ENCODE results near the gene ACSM3.
"Not testable (repeated sequence)": the region's sequence is repeated elsewhere in the genome, so short reads cannot be mapped to it uniquely, and the experiment has no call there.

ACSM3 gene, protein sequence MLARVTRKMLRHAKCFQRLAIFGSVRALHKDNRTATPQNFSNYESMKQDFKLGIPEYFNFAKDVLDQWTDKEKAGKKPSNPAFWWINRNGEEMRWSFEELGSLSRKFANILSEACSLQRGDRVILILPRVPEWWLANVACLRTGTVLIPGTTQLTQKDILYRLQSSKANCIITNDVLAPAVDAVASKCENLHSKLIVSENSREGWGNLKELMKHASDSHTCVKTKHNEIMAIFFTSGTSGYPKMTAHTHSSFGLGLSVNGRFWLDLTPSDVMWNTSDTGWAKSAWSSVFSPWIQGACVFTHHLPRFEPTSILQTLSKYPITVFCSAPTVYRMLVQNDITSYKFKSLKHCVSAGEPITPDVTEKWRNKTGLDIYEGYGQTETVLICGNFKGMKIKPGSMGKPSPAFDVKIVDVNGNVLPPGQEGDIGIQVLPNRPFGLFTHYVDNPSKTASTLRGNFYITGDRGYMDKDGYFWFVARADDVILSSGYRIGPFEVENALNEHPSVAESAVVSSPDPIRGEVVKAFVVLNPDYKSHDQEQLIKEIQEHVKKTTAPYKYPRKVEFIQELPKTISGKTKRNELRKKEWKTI

DNA sequence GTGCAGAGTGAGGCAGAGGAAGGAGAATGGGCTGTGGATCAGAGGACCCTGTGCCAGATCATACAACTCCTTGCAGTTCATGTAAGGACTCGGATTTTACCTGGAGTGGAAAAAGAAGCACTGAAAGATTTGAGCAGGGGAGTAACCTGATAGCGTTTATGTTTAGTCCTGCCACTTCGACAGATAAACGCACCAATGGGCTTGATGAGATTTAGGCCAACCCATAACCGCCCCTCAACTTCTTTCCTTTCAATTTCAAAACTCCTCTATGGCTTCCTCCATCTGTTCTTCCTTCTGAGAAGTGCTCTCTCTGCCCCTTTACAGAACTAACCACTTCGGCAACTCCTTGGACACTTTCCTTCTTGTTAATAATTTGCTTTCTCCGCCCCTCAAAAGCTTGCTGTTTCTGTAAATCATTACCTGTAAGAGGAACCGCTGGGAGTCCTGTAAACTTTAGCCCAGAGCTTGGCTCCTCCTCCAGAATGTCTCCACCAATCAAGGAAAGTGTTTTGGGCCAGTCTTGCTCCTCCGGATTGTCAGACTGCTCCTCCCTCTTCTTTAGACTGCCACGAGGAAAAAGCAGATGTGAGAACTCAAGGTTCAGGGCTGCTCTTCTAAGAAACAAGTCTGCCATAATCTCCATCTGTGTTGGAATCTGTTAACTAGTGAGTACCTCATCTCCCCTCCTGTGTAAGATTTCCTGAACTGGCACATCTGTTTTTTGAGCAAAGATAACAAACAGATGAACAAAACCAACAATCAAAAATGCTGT, at the start of gene ACSM3:
TSS of gene ACSM3 (plus strand) at position 554 of the 772 bp plus-strand sequence. CDS start 6,021 bp downstream, outside the sequence.
- peak; percentile 59 for DNase-seq (ENCODE audit: low read depth, low spot score)

DNA sequence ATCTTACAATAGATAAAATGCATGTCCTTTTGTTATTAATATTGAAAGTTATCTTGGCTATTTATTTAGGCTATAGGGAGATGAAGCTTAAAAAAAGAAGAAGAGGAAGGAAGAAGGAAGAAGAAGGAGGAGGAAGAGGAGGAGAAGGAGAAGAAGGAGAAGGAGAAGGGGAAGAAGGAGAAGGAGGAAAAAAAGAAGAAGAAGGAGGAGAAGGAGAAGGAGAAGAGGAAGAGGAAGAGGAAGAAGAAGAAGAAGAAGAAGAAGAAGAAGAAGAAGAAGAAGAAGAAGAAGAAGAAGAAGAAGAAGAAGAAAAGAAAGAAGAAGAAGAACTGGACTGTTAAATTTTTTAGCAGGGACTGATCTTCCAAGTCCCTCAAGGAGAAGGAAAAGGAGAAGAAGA, 46.1 kb upstream of the ACSM3 start:
- not testable (repeated sequence) for DNase-seq (ENCODE audit: low read depth, low spot score)

DNA sequence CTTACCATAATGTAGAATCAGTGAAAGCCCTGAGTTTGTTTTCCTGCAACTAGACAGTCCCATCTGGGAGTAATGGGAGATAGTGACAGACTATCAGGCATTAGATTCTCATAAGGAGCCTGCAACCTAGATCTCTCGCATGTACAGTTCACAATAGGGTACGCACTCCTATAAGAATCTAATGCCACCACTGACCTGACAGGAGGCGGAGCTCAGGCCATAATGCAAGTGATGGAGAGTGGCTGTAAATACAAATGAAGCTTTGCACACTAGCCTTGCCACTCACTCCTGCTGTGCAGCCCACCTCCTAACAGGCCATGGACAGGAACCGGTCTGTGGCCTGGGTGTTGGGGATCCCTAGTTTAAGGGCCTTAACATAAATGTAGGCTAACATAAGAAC, 43.6 kb upstream of the ACSM3 start:
- no peak for DNase-seq (ENCODE audit: low read depth, low spot score)

DNA sequence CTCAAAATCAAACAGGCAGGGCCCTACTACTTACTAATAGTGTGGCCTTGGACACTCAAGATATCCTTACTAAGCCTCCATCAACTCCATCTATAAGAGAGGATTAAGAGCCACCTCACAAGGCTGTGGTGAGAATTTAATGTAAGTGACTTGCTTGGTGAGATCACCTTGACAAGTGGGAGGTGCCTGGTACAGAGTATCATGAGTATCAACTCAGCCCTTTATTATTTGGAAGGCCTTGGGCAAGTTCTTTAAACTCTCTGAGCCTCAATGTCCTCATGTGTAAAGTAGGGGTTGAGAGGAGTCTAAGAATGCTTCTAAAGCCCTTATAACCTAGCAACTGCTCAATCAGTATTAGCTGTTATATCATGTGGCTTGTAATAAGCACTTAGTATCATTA, 37.2 kb upstream of the ACSM3 start:
- DNase-seq (ENCODE audit: low read depth, low spot score), result no peak

DNA sequence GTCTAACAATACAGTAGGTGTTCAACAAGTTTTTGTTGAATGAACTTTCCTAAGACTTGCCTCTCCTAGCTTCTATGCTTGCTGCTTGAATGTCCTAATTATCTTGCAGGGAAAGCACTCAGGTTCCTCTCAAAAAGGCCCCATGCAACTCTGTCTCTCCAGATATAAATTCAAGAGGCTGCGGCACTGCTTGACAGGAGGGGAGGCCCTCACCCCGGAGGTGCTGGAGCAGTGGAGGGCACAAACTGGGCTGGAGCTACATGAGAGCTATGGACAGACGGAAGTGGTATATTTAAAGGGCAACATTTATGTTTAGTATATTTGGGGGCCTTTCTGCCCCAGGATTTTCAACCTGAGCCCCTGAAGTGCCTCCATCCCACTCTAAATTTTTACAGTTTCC, 36.6 kb upstream of the ACSM3 start:
- DNase-seq (ENCODE audit: low read depth, low spot score), result no peak

DNA sequence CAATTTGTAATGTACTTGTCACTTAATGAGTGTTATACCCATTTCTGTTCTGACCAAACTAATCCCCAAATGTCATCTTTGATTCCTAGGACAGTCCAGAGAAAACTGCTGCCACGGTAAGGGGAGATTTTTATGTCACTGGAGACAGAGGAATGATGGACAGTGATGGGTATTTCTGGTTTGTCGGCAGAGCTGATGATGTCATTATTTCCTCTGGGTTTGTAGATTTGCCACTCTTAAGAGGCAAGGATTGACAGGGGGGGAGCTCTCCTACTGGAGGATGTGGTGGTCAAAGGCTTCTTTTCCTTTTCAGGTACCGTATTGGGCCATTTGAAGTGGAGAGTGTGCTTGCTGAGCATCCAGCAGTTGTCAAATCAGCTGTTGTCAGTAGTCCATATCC, 34.7 kb upstream of the ACSM3 start:
- no peak for DNase-seq (ENCODE audit: low read depth, low spot score)

DNA sequence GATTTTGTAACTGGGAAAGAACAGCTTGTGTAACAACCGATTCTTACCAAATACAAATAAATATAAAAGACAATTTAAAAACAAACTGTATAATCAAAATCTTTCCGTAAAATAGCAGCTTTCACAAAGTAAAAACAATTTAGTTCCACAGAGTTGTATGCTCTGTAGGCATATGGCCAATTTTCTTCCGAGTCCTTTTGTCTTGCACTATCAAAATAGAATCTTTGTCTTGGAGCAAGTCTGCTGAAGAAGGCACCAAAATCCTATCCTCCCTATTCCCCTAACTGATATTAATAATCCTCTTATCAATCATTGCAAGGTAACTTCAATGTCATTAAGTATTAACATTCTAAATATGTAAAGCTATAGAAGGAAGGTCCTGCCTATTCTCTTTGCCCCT, 29.8 kb upstream of the ACSM3 start:
- no peak for DNase-seq (ENCODE audit: low read depth, low spot score)

DNA sequence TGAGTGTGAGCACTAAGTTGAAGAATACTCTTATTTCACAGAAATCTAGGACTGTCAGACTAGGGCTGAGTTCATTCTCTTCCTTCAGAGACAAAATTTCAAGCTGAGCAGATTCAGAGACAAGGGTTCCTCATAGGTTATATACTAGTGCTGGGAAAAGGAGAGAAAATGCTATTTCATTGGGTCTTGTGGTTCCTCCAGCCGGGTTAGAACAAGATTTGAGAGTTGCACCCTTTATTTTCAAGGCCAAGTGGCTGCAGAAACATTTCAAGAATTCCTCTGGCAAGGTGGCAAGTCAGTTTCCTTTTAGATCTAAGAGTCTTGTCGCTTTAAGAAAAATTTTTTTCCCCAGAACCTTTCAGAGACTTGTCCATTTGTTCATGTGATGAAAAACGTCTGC, 29.0 kb upstream of the ACSM3 start:
- DNase-seq (ENCODE audit: low read depth, low spot score), result no peak

DNA sequence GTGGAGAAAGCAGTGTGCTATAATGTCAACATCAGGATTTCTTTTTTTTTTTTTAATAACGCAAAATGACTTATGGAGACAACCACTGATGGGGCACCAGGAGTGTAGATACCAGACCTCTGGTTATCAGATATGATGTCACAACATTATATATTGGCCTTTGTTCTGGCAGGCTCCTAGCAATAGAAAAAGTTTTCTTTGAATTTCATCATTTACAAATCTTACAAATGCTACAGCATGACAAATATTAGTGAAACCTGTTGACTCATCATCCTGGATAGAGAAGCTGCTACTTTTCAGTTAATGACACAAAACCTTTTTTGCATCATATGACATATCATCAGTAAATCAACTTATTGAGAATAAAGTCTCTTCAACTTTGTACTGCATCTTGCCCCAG, 28.3 kb upstream of the ACSM3 start:
- DNase-seq (ENCODE audit: low read depth, low spot score), result no peak

DNA sequence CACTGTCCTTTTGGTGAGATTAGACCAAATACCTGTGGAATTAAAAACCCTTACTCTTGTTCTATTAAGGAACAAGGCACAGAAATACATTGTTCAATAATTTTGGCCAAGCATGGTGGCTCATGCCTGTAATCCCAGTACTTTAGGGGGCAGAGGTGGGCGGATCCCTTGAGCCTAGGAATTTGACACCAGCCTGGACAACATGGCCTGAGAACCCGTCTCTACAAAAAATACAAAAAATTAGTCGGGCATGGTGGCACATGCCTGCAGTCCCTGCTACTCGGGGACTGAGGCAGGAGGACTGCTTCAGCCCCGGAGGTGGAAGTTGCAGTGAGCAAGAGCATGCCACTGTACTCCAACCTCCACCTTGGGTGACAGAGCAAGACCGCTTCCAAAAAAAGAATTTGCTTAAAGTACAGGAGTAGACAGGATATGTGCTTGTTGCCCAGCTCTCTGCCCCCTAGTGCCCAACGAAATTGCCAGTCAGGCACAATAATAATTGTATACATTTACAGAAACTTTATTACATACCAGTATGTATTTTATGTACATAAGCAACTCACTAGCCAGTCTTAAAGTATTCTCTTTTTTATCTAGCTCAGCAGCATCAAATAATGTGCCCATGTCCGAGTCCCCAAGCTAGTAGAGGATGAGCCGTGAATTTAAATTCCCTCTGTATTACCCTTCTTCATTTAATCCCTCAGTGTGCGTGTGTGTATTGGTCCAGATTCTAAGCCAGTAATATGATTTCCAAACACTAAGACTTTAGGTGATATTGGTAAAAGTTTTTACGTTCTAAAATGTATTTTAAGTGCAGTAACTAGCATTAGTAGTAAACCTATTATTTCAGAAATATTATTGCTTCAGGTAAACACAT, 23.6 kb upstream of the ACSM3 start:
- DNase-seq (ENCODE audit: low read depth, low spot score), result no peak

DNA sequence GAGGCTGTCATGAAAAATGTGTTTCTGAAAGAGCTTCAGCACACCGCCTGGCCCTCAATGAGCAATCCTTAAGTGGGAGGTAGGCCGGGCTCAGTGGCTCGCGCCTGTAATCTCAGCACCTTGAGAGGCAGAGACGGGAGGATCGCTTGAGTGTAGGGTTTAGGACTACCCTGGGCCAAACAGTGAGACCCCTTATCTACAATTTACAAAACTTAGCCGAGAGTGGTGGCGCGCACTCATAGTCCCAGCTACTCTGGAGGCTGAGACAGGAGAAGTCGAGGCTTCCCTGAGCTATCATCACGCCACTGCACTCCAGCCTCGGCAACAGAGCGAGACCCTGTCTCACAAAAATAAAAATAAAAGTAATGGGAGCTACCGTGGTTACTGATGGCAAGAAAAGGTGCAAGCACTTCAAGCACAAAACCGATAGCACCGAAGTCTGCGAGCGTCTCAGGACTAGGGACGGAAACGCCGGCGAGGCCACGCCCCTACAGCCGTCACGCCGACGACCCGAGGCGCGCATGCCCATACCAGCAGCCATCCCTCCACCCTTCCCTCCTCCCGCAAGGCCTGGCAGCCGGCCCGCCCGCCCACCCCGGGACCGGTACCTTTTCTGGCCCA, 22.8 kb upstream of the ACSM3 start:
- DNase-seq (ENCODE audit: low read depth, low spot score), result no peak

DNA sequence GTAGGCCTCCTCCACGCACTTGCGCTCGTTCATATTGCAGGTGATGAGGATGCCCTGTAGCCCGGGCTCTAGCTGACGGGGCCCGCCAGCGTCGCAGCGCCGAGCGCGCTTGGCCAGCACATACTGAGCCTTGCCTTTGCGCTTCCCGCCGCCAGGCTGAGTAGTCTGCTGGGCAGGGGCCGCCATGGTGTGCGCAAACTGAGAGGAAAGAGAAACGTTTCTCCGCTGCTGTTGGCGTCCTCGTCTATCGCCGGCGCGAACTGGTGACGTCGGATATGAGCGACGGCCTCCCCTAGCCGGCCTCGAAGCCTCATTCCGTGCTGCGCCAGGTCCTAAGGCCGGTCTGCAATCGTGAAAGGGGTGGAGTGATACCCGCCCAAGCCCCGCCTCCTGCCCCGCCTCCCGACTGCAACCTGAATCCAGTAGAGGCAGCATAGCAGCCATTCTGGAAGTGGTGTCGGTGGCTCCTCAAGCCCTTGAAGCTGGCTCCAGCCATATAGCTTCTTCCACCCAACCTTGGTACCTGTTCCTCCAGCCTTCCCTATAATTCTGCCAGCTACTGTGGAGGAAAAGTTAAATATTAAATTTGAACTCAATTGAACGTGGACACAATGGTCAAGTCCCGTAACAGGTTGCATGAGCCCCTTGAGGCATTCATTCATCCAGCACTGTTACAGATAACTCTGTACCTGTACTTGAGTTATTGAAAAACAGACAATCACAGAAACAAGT, 22.1 kb upstream of the ACSM3 start, which contains the start of gene THUMPD1:
TSS of gene THUMPD1 (minus strand) at position 265 of the 732 bp plus-strand sequence. CDS start at position 186, 79 bp downstream.
- peak; percentile 74 for DNase-seq (ENCODE audit: low read depth, low spot score)

DNA sequence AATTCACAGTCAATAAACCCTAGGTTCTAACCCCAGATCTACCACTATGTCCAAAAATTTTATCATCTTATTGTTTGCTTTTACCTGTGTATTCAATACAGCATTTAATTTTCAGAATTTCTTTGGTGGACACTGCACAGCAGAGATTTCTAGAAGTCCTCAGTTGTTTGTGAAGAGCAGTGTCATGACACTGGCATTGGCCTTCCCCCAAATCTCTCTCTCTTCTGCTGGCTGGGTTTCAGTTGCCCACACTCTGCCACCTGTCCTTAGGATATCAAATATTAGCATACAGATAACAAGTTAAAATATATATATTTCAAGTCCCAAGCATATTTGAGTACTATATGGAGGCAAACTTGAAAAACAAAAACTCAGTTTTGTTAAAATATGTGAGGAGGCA, 20.2 kb upstream of the ACSM3 start:
- DNase-seq (ENCODE audit: low read depth, low spot score), result no peak

DNA sequence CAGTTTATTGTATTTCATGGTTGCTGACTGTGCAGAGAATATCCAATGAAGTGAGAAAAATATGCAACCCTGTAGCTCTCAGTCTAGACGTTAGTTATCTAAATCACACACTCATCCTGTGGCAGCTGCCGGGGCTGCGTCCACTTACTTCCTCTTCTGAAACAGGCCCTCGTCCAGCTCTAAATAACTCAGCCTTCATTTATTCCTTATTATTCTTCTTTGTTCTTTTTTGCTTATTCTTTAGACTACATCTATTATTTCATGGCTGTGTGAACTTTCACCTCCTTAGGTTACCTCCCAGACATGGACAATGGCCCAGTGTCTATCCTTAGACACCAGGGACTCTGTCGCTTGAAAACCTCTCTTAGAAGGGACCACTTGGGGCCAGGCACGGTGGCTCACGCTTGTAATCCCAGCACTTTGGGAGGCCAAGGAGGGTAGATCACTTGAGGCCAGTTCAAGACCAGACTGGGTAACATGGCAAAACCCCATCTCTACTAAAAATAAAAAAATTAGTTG, 18.8 kb upstream of the ACSM3 start:
- DNase-seq (ENCODE audit: low read depth, low spot score), result no peak

DNA sequence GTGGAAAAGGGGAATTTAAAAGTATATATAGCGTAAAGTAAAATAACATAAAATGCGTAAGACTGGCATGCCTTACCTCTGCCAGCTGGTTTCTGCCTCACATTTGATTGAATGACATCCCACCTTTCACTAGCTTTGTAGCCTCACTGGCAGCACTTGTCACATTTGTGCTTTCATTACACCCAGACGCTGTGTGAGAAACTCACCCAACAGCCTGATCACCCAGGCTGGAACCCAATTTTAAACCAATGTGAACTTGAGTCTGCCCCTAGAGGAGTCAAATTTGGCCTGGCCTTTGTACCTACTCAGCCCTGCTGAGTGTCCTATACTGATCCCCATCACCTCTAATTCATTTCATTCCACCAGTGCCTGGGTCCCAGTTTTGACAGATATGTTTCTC, 17.4 kb upstream of the ACSM3 start:
- no peak for DNase-seq (ENCODE audit: low read depth, low spot score)

DNA sequence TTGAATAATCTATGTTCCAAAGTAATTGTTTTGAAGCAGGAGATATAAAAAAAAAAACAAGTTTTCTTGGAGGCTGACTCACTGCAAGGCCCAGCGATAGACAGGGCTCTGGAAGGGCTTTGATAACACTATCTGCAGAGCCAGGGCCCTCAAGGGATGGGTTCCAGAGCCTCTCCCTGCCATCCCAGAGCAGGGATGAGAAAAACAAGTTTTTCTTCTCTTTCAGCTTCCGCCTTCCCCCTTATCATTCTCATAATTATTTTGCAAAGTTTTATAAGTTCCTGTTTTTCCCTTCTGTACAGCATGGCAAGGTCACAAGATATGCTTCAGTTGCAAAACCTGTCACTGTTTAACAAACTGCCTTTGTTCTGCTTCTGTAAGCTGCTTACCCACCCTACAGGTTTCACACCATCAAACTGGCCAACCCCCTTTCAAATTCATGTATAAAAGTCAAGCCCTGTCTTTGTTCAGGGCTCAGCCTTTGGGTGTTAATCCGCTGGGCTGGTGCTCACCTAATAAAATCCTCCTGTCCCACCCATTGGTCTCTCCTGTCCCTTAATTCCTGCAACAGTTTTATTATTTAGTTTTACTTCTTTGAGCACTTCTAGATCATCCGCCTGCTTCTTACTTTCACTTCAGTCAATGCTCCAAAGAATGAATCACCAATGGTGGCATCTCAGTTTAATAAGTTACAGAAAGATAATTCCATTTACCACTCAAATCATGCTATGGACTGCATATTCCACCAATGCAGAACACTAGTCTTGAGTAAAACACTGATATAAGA, 16.6 kb upstream of the ACSM3 start:
- no peak for DNase-seq (ENCODE audit: low read depth, low spot score)

DNA sequence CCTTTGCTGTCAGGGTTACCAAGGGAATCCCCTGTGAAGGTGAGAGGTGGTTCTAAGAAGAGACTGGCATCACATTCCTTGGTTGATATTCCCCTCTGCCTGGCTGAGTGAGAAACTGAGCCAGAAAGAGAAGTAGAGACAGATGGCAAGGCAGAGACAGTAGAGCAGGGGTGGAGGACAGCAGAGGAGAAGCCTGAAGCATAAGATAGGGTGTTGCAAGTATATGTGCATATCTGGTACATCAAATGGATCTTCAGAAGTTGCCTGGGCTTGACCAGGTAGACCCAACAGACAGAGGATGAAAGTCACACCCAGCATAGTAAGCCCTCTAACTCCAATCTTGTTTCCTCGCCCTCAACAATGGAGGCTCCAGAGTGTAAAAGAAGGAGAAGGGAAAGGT, 14.3 kb upstream of the ACSM3 start:
- no peak for DNase-seq (ENCODE audit: low read depth, low spot score)

DNA sequence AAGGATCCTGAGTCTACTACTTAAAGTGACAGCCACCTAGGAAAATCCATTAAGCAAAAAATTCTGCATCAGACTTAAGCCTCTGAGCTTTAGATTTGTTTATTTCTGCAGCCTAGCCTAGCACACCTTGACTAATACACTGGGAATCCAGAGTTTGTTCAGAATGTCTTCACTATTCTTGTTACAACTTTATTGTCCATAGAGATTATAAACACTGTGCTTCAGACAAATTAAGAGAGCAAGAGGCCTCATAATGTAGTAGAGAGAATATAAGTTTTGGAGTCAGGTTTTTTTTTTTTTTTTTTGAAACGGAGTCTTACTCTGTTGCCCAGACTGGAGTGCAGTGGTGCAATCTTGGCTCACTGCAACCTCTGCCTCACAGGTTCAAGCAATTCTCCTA, 13.3 kb upstream of the ACSM3 start:
- no peak for DNase-seq (ENCODE audit: low read depth, low spot score)

DNA sequence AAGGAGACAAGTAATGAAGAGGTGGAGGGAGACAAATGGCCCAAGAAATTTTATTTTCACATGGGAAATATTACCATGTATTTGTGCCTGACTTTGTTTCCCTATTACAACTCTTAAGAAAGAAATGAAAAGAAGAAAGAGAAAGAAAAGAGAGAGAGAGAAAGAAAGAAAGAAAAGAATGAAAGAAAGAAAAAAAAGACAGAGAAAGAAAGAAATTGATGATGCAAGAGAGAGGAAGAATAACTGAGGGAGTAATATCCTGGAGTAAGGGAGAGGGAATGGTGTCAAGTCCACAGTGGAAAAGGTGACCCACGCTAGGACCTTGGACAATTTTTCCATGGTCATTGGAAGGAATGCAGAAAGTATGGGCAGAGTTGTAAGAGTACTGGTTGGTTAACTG, 10.1 kb upstream of the ACSM3 start:
- no peak for DNase-seq (ENCODE audit: low read depth, low spot score)

Measured in iPS DF 19.7 (cell line).